CD4-positive, alpha-beta T cell treated with Interleukin-4 for 1 hour (primary cell): ENCODE data around the gene HCAR3.

Experiments used
- DNase-seq, 2 donors: peaks; one replicate each; pipeline ENCODE4 v3.0.0-alpha.2; 2020 to 2022

The HCAR3 gene

DNA sequence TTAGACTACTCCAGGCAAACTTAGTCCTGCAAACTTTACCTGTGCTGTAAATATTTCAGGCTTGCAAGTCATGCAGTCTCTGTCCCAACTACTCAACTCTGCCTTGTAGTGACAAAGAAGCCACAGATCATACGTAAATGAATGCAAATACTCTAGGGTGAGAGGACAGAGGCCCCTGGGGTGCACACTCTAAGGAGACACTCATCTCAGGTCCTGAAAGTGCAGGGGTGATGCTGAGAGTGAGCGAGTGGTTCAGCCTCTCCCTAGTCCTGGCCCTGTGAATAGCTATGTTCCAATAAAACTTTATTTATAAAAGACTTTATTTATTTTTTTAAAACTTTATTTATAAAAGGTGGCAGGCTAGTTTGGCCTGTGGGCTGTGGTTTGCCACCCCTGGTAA lies 48.3 kb downstream of the HCAR3 start:
- DNase-seq: no peak

DNA sequence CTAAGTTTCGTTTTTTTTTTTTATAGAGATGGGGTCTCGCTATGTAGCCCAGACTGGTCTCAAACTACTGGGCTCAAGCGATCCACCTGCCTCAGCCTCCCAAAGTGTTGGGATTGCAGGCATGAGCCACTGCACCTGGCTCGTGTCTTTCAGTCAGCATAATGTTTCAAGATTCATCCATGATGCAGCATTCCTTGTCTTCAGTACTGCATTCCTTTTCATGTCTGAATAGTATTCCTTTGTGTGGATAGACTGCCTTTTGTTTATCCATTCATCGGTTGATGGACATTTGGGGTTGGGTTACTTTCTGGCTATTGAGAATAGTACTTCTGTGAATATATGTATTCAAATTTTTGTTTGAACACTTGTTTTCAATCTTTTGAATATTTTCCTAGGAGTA lies 50.9 kb downstream of the HCAR3 start:
- DNase-seq: no peak

DNA sequence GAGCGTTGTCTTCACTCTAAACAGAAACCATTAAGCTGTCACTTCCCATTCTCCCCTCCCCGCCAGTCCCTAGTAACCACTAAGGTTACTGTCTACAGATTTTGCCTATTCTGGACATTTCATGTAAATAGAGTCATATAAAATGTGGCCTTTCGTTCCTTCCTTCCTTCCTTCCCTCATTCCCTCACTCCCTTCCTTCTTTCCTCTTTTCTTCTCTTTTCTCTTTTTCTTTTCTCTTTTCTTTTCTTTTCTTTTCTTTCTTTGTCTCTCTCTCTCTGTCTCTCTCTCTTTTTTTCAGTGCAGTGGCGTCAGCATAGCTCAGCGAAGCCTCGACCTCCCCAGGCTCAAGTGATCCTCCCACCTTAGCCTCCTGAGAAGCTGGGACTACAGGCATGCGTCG lies 51.3 kb downstream of the HCAR3 start:
- DNase-seq: no peak
